Fibroblast of pulmonary artery (primary cell): Measurements from ENCODE around the gene DDX10.

ENCODE experiments used
- DNase-seq: peaks from one replicate; pipeline ENCODE4 v3.0.0-alpha.2; 2010; ENCODE audit warnings: low read depth
- H3K4me3 ChIP-seq: replicated peaks from 2 replicates; pipeline ENCODE4 v1.5.1; 2011; ENCODE audit warnings: low read depth, mild to moderate bottlenecking, control low read depth, low read length, moderate library complexity
- TF ChIP-seq, protein P1 (sequence below): IDR thresholded peaks from 2 replicates; pipeline ENCODE4 v1.5.1; 2011; ENCODE audit warnings: mild to moderate bottlenecking, control low read depth, low read length, inconsistent platforms; ENCODE audit errors: missing control alignments

Gene DDX10

DNA sequence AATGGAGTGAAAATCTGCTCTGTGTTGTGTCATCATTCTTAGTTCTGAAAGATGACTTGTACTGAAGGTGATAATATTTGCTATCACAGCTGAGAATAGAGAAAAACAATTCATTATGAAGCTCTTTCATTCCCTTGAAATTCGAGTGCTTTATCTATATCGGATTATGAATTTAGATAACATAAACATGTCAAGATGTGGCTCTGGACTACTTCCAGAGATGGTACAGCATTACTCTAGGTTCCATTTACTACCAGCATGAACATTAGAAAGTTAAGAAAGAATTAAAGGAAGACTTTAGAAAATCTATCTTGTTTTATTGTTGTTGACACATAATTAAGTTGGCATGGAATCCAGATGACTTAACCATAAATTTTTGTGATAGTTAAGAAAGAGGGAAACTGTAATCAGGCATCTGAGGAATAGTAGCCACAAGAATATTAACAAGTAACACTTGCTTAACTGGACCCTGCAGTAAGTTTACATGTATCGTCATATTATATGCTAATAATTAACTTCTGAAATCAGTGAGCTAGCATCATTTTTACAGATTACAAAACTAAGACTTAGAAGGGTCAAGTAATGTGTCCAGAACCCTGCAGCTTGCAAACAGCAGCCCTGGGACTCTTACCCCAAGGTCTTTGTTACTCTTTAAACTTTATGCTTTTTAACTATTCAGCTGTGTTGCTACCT, 182.6 kb downstream of the DDX10 start:
- TF ChIP-seq, protein P1, sequence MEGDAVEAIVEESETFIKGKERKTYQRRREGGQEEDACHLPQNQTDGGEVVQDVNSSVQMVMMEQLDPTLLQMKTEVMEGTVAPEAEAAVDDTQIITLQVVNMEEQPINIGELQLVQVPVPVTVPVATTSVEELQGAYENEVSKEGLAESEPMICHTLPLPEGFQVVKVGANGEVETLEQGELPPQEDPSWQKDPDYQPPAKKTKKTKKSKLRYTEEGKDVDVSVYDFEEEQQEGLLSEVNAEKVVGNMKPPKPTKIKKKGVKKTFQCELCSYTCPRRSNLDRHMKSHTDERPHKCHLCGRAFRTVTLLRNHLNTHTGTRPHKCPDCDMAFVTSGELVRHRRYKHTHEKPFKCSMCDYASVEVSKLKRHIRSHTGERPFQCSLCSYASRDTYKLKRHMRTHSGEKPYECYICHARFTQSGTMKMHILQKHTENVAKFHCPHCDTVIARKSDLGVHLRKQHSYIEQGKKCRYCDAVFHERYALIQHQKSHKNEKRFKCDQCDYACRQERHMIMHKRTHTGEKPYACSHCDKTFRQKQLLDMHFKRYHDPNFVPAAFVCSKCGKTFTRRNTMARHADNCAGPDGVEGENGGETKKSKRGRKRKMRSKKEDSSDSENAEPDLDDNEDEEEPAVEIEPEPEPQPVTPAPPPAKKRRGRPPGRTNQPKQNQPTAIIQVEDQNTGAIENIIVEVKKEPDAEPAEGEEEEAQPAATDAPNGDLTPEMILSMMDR: no peak
- no peak overlapping the region for H3K4me3 ChIP-seq
- DNase-seq: no peak

DNA sequence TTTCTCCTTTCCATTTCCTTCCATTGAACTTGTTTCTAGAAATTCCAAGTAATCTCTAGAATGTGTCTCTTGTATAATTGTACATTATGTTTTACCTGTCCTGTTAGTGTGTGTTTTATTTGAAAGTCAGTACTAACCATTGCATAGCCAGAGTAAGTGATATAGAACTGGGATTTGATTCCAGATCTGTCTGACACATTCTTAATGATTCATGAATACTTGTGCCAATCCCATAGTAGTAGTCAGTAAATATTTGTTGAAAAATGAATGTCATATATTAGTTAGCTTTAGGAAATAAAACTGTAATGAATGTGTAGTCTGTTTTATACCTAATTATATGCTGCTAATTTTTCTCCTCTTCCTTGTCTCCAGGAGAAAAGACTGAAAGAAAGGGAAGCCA, 186.9 kb downstream of the DDX10 start:
- DNase-seq: no peak
- H3K4me3 ChIP-seq: no peak overlapping the region
- TF ChIP-seq, protein P1: no peak

DNA sequence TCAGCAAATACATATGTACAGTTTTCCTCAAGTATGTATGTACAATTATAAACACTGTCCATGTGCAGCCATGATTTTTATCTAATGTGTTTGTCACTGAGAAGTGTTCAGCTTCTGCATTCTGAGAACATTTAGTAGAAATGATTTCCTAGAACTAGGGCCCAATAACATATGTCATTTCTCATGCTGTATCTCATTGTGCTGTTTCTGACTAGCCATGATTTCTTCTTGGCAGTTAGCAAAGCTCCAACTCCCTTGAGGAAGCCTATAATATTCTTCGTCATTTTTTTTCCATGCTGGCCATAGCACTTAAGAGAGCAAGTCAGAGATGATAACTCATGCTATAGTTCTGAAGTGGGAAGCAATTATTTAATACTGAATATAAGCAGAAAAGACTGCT, 187.8 kb downstream of the DDX10 start:
- H3K4me3 ChIP-seq: no peak overlapping the region
- TF ChIP-seq, protein P1: no peak
- DNase-seq: no peak

DNA sequence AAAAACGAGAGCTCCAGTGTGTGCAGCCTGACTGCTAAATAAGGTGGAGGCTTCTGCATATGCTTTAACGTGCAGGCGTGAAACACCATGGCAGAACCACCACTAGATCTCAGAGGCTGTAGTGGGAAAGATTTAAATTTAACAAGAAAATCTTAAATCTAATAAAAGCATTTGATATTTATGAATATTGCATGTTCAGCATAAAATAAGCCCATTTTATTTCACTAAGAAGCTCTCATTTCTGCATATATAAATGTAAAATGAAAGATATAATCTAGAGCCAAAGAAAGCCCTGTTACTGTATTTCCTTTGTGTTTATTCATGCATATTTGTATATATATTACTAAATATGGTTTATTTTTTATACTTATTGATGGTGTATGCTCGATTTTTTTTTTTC, 188.3 kb downstream of the DDX10 start:
- no peak overlapping the region for H3K4me3 ChIP-seq
- no peak for DNase-seq
- TF ChIP-seq, protein P1: no peak

DNA sequence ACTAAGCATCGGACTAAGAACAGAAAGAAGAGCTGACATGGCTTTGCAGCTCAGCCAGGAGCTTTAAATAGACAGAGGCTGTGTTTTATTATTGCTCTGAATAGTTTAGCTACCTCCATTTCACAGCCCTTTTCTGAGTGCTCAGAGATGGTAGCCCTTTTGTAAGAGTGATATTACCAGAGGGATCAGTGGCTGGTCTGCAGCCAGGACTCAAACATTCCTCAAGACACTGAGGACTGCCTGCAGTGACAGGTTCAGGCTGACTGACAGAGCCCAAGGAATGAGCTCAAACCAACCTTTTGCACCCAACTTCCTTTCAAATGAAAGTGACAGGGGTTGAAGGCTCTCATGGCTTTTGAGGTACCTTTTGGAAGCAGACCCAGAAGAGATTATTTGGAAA, 189.0 kb downstream of the DDX10 start:
- H3K4me3 ChIP-seq: peak overlapping the region; percentile 28
- no peak for DNase-seq
- TF ChIP-seq, protein P1: no peak

DNA sequence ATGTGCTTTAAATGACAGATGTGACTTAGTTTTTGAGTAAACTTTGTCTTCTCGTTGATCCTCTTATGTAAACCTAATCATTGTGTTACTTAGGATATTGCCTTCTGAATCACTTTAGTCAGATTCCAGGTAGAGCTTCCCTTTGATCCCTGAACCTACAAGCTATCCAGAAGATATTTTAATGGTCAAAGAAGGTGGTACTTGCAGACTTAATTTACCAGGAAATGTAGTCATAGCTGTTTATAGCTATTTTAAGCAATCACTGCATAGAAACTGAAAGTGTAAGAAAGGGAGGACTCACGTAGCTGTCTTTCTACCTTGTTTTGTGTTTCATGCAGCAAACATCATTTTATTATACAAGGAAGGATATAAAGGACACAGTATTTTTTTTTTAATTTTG, 189.5 kb downstream of the DDX10 start:
- TF ChIP-seq, protein P1: no peak
- DNase-seq: no peak
- peak overlapping the region; percentile 28 for H3K4me3 ChIP-seq

DNA sequence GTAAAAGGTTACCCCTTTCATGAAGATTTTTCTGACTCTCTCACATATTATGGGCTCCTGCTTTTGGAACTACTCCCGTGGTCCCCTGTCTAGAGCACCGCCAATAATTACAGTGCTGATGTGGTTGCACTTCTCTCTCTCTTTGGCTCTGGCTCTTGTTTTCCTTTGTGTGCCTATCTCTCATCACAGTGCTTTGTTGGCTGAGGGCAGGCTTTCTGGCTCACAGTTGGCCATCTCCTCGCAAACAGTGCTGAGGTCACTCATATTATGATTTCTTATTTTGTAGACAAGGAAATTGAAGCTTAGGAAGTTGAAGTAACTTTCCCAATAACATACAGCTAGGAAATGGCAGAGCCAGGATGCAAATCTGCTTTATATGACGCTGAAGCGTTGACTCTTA, 192.5 kb downstream of the DDX10 start:
- H3K4me3 ChIP-seq: no peak overlapping the region
- DNase-seq: peak; percentile 86
- TF ChIP-seq, protein P1: no peak
